HepG2 (cell line): ENCODE measurements around the gene EHBP1. TPM values are rescaled to one million over a fixed set of nuclear protein-coding genes. Genes with fewer than 3 reads are reported as not detected.

Experiments used
- ATAC-seq: fragments of 200-7000 bp; cut with Tn5 transposase; 3 replicates; pipeline ENCODE4 v1.9.1; 2020; ENCODE audit warnings: mild to moderate bottlenecking, moderate library complexity
- BruUV-seq: library from RNA; stranded (reverse); fragments of 400-500 nt; replicated peaks from 2 replicates; lab custom pipeline; 2021; lab: Mats Ljungman, UMichigan
- CTCF ChIA-PET: fragments of 300-600 bp; formaldehyde crosslinking; extraction: SDS; loops from one replicate; lab custom pipeline; 2021; ENCODE audit warnings: low total read pairs, inconsistent platforms, low intra/inter-chr PET ratio; lab: Yijun Ruan, JAX
- POLR2A ChIA-PET: fragments of 350-600 bp; sonication (Branson Sonifier 250); formaldehyde crosslinking; loops from one replicate; lab custom pipeline; 2020; ENCODE audit warnings: antibody characterized with exemption, inconsistent platforms; lab: Yijun Ruan, JAX
- DNase-seq: peaks from one replicate; pipeline ENCODE4 v3.0.0-alpha.2; 2015; ENCODE audit warnings: low spot score
- FAIRE-seq: peaks from 3 replicates; lab custom pipeline; 2011; peaks lifted over from hg19 to GRCh38; lab: Jason Lieb, UNC
- H2AFZ ChIP-seq: one replicate; pipeline ENCODE4 v1.6.1; 2011; ENCODE audit warnings: low read length, inconsistent platforms
- H3K27ac ChIP-seq: fragments of 300-600 bp; 3 replicates; pipeline ENCODE4 v1.8.0; 2011; ENCODE audit warnings: mixed run types, mild to moderate bottlenecking, mixed read lengths, low read length, inconsistent platforms; ENCODE audit not compliant: insufficient read depth; ENCODE audit errors: extremely low read length
- H3K27me3 ChIP-seq, 2 experiments: fragments of 200-600 bp in 1 of 2; 2 replicates in 1 of 2; 3 replicates in 1 of 2; pipeline versions ENCODE4 v1.6.0 to v1.8.0; 2011; ENCODE audit warnings: low read length in 2 of 2, mild to moderate bottlenecking in 2 of 2, moderate library complexity in 2 of 2, inconsistent platforms in 1 of 2; ENCODE audit not compliant: insufficient read depth in 2 of 2, control insufficient read depth in 1 of 2
- H3K36me3 ChIP-seq, 2 experiments: fragments of 200-600 bp in 1 of 2; replicated peaks in 1 of 2; 2 replicates in 1 of 2; 3 replicates in 1 of 2; pipeline versions ENCODE4 v1.5.1 to v1.8.0; 2011; ENCODE audit warnings: low read length in 2 of 2, inconsistent platforms in 1 of 2; ENCODE audit not compliant: insufficient read depth in 2 of 2, control insufficient read depth in 1 of 2
- H3K4me1 ChIP-seq: 2 replicates; pipeline ENCODE4 v1.5.1; 2012; ENCODE audit warnings: low read length, inconsistent platforms; ENCODE audit not compliant: insufficient read depth
- H3K4me2 ChIP-seq: 2 replicates; pipeline ENCODE4 v1.6.0; 2011; ENCODE audit warnings: low read depth, low read length, inconsistent platforms
- H3K4me3 ChIP-seq, 3 experiments: fragments of 200-600 bp in 1 of 3; sonication (generic), shearing (Covaris generic) in 1 of 3; replicated peaks in 1 of 3; 2 replicates each; pipeline ENCODE4 v1.5.1; 2011 to 2016; ENCODE audit warnings: low read length in 3 of 3, inconsistent platforms in 2 of 3, low read depth in 2 of 3, mild to moderate bottlenecking in 2 of 3, control low read depth in 1 of 3, mixed read lengths in 1 of 3; ENCODE audit not compliant: insufficient read depth in 1 of 3
- H3K79me2 ChIP-seq: one replicate; pipeline ENCODE4 v1.6.1; 2011; ENCODE audit warnings: low read length, inconsistent platforms; ENCODE audit not compliant: insufficient read depth
- H3K9ac ChIP-seq: 2 replicates; pipeline ENCODE4 v1.6.0; 2011; ENCODE audit warnings: mild to moderate bottlenecking, low read depth, low read length, inconsistent platforms; ENCODE audit not compliant: insufficient read depth
- H3K9me3 ChIP-seq: 2 replicates; pipeline ENCODE4 v1.5.1; 2012; ENCODE audit warnings: mild to moderate bottlenecking, low read length
- H4K20me1 ChIP-seq: 2 replicates; pipeline ENCODE4 v1.6.0; 2011; ENCODE audit warnings: inconsistent platforms, mild to moderate bottlenecking, low read length, moderate library complexity; ENCODE audit not compliant: insufficient read depth
- RBM22 ChIP-seq: fragments of 200-400 bp; formaldehyde crosslinking; optimal IDR thresholded peaks from 2 replicates; pipeline ENCODE3; 2017; ENCODE audit warnings: mild to moderate bottlenecking, low read length, moderate library complexity
- ZFP36 ChIP-seq: fragments of 150-350 bp; IDR thresholded peaks from 2 replicates; pipeline ENCODE4 v1.6.1; 2018; ENCODE audit warnings: borderline replicate concordance, low read length, low read depth; ENCODE audit not compliant: partially characterized antibody
- ZNF660 ChIP-seq: sonication (generic); formaldehyde crosslinking; IDR thresholded peaks from 2 replicates; pipeline ENCODE4 v1.5.1; 2020; ENCODE audit warnings: mild to moderate bottlenecking, low read depth, missing genetic modification reagents, borderline replicate concordance
- WGBS: methylation state at CpG from one replicate; pipeline ENCODE4 v1.1.6; 2017; ENCODE audit warnings: low lambda C conversion rate; 5-methylcytosine and 5-hydroxymethylcytosine counted together
- in situ Hi-C: cut with HindIII; loops from 2 replicates; pipeline ENCODE4 v1.10.0; 2017; ENCODE audit warnings: low pct_unique_long_range_greater_than_20kb; ENCODE audit not compliant: extremely low pct_ligation_motif_present
- intact Hi-C: fragments of 100-400 bp; cut with micrococcal nuclease; formaldehyde crosslinking; loops from one replicate; pipeline ENCODE4 v1.10.0; 2022; ENCODE audit not compliant: unreplicated experiment
- polyA plus RNA-seq, 8 experiments: library from polyadenylated mRNA; depleted of rRNA in 3 of 8; stranded (reverse) in 7 of 8; unstranded in 1 of 8; fragments of >200 nt; fragmentation: Illumina TruSeq in 4 of 8; extraction: Trizol in 4 of 8; gene quantifications; 2 replicates each; pipeline versions ENCODE4 v1.2.1 to v1.2.3, GENCODE V29; 2011 to 2016; ENCODE audit warnings: low read depth in 4 of 8, missing spikeins in 1 of 8, mixed read lengths in 1 of 8; ENCODE audit not compliant: insufficient read depth in 1 of 8
- total RNA-seq, 5 experiments: library from RNA; depleted of rRNA; stranded (reverse); fragments of >200 nt; fragmentation: Illumina TruSeq; extraction: Trizol; gene quantifications; 2 replicates each; pipeline ENCODE4 v1.2.3, GENCODE V29; 2016; ENCODE audit warnings: low read depth in 1 of 5

Gene EHBP1
- total and polyA plus RNA-seq, 2 of the 13 experiments (the other 11 are each of a cell fraction or from before 2014, with no cell fraction given): 93.5 to 146 TPM

DNA sequence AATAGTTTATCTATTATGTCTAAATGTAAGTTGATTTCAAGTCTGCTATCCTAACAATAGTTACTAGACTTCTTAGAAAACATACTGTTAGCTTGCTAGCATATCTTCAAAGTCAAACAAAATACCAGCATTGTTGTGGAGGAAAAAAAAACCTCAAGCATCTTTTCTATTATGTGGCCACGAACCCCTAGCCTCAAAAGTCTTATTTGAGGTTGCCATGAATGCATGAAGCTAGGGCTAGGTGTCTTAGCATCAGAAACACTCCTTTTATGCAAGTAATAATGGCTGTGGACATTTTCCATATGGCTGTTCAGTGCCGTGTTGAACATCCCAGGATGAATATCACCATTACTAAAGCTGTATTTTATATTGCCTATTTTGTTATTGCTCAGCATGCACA lies 258.5 kb downstream of the EHBP1 start:
- Histone ChIP-seq H3K27ac (no peak overlapping the region), H3K4me3 (no peak overlapping the region), H3K4me2 (no peak overlapping the region), H3K9ac (no peak overlapping the region), H3K36me3 (peaks cover 19 to 72% of the 10 kb centered on the region in 2 experiments), H3K9me3 (no peaks in the 10 kb centered on the region), H4K20me1 (no peaks in the 10 kb centered on the region), H2AFZ (no peak overlapping the region)
- ChIA-PET POLR2A (no interaction called here), CTCF (no interaction called here)
- 99% methylated on average over 2 of the region's 2 CpGs for WGBS
- BruUV-seq: no TSS peak
- no peak for ATAC-seq
- in situ Hi-C loops: no loop called here
- TF ChIP-seq ZFP36: no peak
- peak; percentile 61 for TF ChIP-seq RBM22
- TF ChIP-seq, all 625 proteins: peak for 1
- H3K4me1 ChIP-seq: no peaks in the 10 kb centered on the region
- H3K27me3 ChIP-seq: no peaks in the 10 kb centered on the region
- DNase-seq: no peak
- intact Hi-C loops: no loop called here
- FAIRE-seq: no peak
- no peaks in the 10 kb centered on the region for H3K79me2 ChIP-seq

DNA sequence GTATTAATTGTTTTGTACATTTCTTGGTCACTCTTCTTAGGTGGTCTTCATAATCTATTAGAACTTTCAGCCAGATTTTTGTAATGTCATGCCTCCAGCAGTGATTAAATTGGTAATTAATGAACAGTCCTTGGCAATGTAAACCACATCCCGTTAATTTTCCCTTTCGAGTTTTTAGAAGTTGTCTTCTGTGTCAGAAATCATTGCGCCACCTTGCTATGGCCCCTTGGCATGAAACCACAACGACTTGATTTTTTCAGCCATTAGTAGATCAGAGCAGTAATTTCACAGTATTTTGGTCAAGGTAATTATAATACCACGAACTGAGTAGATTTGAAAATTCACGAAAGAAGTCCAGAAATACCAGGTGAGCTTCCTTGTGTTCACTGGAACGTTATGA lies 259.2 kb downstream of the EHBP1 start:
- no peak for ATAC-seq
- in situ Hi-C loops (no loop called here), intact Hi-C loops (no loop called here)
- no peaks in the 10 kb centered on the region for H4K20me1 ChIP-seq
- H3K4me3 ChIP-seq: no peak overlapping the region
- BruUV-seq: no TSS peak
- H3K9me3 ChIP-seq: no peaks in the 10 kb centered on the region
- no peak for FAIRE-seq
- H3K27me3 ChIP-seq: no peaks in the 10 kb centered on the region
- H3K9ac ChIP-seq: no peak overlapping the region
- peaks cover 20 to 66% of the 10 kb centered on the region in 2 experiments; a peak in 4 of 5 replicates for H3K36me3 ChIP-seq
- no peak overlapping the region for H3K27ac ChIP-seq
- CTCF ChIA-PET: no interaction called here
- no peaks in the 10 kb centered on the region for H3K4me1 ChIP-seq
- 96% methylated on average over 7 of the region's 7 CpGs for WGBS
- DNase-seq: no peak
- no peak overlapping the region for H2AFZ ChIP-seq
- POLR2A ChIA-PET: no interaction called here
- H3K4me2 ChIP-seq: no peak overlapping the region
- no peaks in the 10 kb centered on the region for H3K79me2 ChIP-seq
- TF ChIP-seq ZNF660 (CRISPR knock-in tag) (no peak), RBM22 (peak; percentile 30)
